Measurements from ENCODE around the gene CAMKMT. TPM values are rescaled to one million over a fixed set of nuclear protein-coding genes. Genes with fewer than 3 reads are reported as not detected.

Gene CAMKMT
- total and polyA plus RNA-seq, 10 donors, result 4.1 to 26.1 (median 11.0) TPM

GRCh38 chr2:44798139-44798659, 436.5 kb downstream of the CAMKMT start:
- Histone ChIP-seq H3K4me1 (peaks cover 8 to 28% (median 22%) of the 10 kb centered on the region in 6 donors), H3K36me3 (no peaks in the 10 kb centered on the region), H3K27me3 (replicated peaks in 1 of 7) (peaks cover 17 to 73% (median 57%) of the 10 kb centered on the region in 7 donors), H3K9me3 (no peaks in the 10 kb centered on the region), H3K27ac (no peak overlapping the region), H3K4me3 (no peak overlapping the region)
- intact Hi-C loops (cut with DNase I; ENCODE audit: low total_unique reads), result no loop called here
- no peak for DNase-seq
- no peak for TF ChIP-seq POLR2AphosphoS5 (IDR thresholded peaks at IDR 0.05)
- 73 to 79% (median 77%) methylated on average over 6 of the region's 6 CpGs for WGBS, 5 donors

- TF ChIP-seq CTCF (IDR thresholded peaks at IDR 0.05 in 8 of 11, conservative IDR thresholded peaks at IDR 0.05 in 3 of 11) (no peak), POLR2A (IDR thresholded peaks at IDR 0.05) (no peak), POLR2AphosphoS5 (IDR thresholded peaks at IDR 0.05) (no peak)
- H3K36me3 ChIP-seq, result no peaks in the 10 kb centered on the region
- H3K27me3 ChIP-seq (replicated peaks in 1 of 7), result peaks cover 17 to 82% (median 67%) of the 10 kb centered on the region in 7 donors
- no peaks in the 10 kb centered on the region for H3K9me3 ChIP-seq
- 87 to 91% (median 89%) methylated on average over 3 of the region's 3 CpGs for WGBS, 5 donors
- DNase-seq, result no peak
- no peak overlapping the region for H3K4me3 ChIP-seq
- H3K4me1 ChIP-seq, result peaks cover 8 to 28% (median 22%) of the 10 kb centered on the region in 6 donors
- no peak overlapping the region for H3K27ac ChIP-seq
- intact Hi-C loops (cut with DNase I; ENCODE audit: low total_unique reads), result no loop called here
Measured at GRCh38 chr2:44799105-44799504, 437.4 kb downstream of the CAMKMT start.

- peaks cover 17 to 89% (median 73%) of the 10 kb centered on the region in 7 donors for H3K27me3 ChIP-seq (replicated peaks in 1 of 7)
- H3K4me1 ChIP-seq, result peaks cover 8 to 28% (median 22%) of the 10 kb centered on the region in 6 donors
- no peak overlapping the region for H3K27ac ChIP-seq
- DNase-seq, result no peak
- TF ChIP-seq POLR2A (IDR thresholded peaks at IDR 0.05), result no peak
- no peak overlapping the region for H3K4me3 ChIP-seq
- WGBS, 5 donors, result 66 to 82% (median 75%) methylated on average over 2 of the region's 2 CpGs
- no peaks in the 10 kb centered on the region for H3K36me3 ChIP-seq
- H3K9me3 ChIP-seq, result no peaks in the 10 kb centered on the region
- intact Hi-C loops (cut with DNase I; ENCODE audit: low total_unique reads), result no loop called here
Measured at GRCh38 chr2:44799754-44800153, 438.0 kb downstream of the CAMKMT start.

GRCh38 chr2:44801289-44801840, 439.6 kb downstream of the CAMKMT start:
- DNase-seq, result no peak
- Histone ChIP-seq H3K27ac (no peak overlapping the region), H3K9me3 (no peaks in the 10 kb centered on the region), H3K36me3 (no peaks in the 10 kb centered on the region), H3K4me1 (peaks cover 8 to 28% (median 22%) of the 10 kb centered on the region in 6 donors), H3K27me3 (replicated peaks in 1 of 7) (peaks cover 17 to 97% (median 89%) of the 10 kb centered on the region in 7 donors), H3K4me3 (peak overlapping the region in 6 of 8 donors; percentile 1 to 55 (median 18))
- TF ChIP-seq CTCF (IDR thresholded peaks at IDR 0.05 in 8 of 11, conservative IDR thresholded peaks at IDR 0.05 in 3 of 11) (no peak), POLR2AphosphoS5 (IDR thresholded peaks at IDR 0.05) (no peak), POLR2A (IDR thresholded peaks at IDR 0.05) (no peak)
- intact Hi-C loops (cut with DNase I; ENCODE audit: low total_unique reads), result no loop called here
- WGBS, 5 donors, result 9 to 22% (median 14%) methylated on average over 23 of the region's 23 CpGs

Data from spleen (tissue), 11 donors.